ENCODE results near the gene PLEKHA6. TPM values are rescaled to one million over a fixed set of nuclear protein-coding genes. Genes with fewer than 3 reads are reported as not detected.

Gene PLEKHA6
- total and polyA plus RNA-seq, 2 donors (not counting 1 experiment from before 2014, with no cell fraction given): 0.31 to 0.47 TPM

DNA sequence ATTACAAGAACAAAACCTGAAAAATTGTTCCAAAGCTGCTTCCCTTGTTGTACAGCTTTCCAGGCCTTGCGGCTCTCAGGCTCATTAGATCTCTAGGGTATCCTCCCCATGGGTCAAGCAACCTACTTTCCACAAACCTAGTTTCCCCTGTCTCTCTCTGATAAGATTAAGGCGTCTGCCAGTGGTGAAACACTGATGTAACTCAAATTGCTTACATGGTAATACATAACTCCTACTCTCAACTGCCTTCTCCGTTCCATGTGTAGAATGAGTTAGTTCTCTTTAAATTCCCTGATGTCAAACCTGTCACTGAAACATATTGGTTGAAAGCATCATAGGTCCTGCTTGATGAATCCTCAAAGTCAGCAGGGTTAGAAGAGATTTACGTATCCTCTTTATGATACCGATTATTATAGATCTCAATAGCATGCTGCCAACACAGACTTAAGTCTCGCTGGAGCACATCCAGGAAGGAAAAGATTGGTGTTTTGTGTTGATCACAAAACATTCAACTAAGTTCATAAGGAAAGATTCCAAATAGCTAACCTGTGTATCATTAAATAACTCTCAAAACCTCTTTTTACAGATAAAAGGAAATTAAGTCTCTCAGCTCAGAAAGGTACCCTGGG, 41.3 kb upstream of the PLEKHA6 start:
- H3K4me1 ChIP-seq (ENCODE audit: control insufficient read depth in 2 of 2, insufficient read depth in 2 of 2, low read length in 2 of 2): peaks cover under 1 to 9% of the 10 kb centered on the region in 2 donors
- 100% methylated on average over 1 of the region's 6 CpGs for WGBS (ENCODE audit: insufficient coverage)
- peaks cover 18 to 55% of the 10 kb centered on the region in 2 experiments for H3K36me3 ChIP-seq (replicated peaks in 1 of 2; ENCODE audit: control extremely low read depth in 1 of 2, control insufficient read depth in 1 of 2, extremely low read depth in 1 of 2, insufficient read depth in 2 of 2, low read length in 1 of 2)
- ATAC-seq (ENCODE audit: low read depth) (no peak), DNase-seq (no peak)
- intact Hi-C loops (cut with micrococcal nuclease): no loop called here
- H3K9ac ChIP-seq (ENCODE audit: low read length): no peak overlapping the region
- no peak overlapping the region for H3K27ac Mint-ChIP-seq
- H3K27ac ChIP-seq (ENCODE audit: low read length in 2 of 2): no peak overlapping the region
- H3K4me3 Mint-ChIP-seq: no peak overlapping the region
- H2AFZ ChIP-seq (ENCODE audit: insufficient read depth, low read depth, low read length, poor library complexity, severe bottlenecking): no peak overlapping the region
- H4K20me1 ChIP-seq (ENCODE audit: control insufficient read depth, insufficient read depth, low read length, poor library complexity, severe bottlenecking): peaks cover 35% of the 10 kb centered on the region
- H3K79me2 ChIP-seq (ENCODE audit: control insufficient read depth, insufficient read depth, low read length): peaks cover 27% of the 10 kb centered on the region
- H3K9me3 Mint-ChIP-seq (ENCODE audit: insufficient read depth): no peaks in the 10 kb centered on the region
- H3K4me1 Mint-ChIP-seq: peaks cover 17% of the 10 kb centered on the region
- no peak overlapping the region for H3K4me3 ChIP-seq (ENCODE audit: control extremely low read depth in 1 of 5, extremely low read depth in 1 of 5, insufficient read depth in 1 of 5, low read depth in 2 of 5, low read length in 4 of 5)
- no peaks in the 10 kb centered on the region for H3K9me3 ChIP-seq (ENCODE audit: control extremely low read depth in 1 of 3, control insufficient read depth in 2 of 3, insufficient read depth in 1 of 3, low read length in 2 of 3)
- H3K27me3 ChIP-seq (replicated peaks in 1 of 4; ENCODE audit: control extremely low read depth in 1 of 4, control insufficient read depth in 3 of 4, insufficient read depth in 4 of 4, low read length in 3 of 4): no peaks in the 10 kb centered on the region
- TF ChIP-seq EZH2 (IDR thresholded peaks at IDR 0.05; ENCODE audit: borderline replicate concordance, insufficient read depth, low read depth, low read length, poor library complexity, severe bottlenecking): no peak
- CTCF ChIA-PET: interaction anchor here (0.7 to 1.6 kb wide), 3 partner anchors 23 to 237 kb away, joined by 3 to 5 read pairs (median 5); no protein-coding TSS in a partner anchor
- POLR2A ChIA-PET: no interaction called here
- no peaks in the 10 kb centered on the region for H3K27me3 Mint-ChIP-seq
- H3K4me2 ChIP-seq (replicated peaks; ENCODE audit: low read depth, low read length, poor library complexity, severe bottlenecking): no peak overlapping the region

DNA sequence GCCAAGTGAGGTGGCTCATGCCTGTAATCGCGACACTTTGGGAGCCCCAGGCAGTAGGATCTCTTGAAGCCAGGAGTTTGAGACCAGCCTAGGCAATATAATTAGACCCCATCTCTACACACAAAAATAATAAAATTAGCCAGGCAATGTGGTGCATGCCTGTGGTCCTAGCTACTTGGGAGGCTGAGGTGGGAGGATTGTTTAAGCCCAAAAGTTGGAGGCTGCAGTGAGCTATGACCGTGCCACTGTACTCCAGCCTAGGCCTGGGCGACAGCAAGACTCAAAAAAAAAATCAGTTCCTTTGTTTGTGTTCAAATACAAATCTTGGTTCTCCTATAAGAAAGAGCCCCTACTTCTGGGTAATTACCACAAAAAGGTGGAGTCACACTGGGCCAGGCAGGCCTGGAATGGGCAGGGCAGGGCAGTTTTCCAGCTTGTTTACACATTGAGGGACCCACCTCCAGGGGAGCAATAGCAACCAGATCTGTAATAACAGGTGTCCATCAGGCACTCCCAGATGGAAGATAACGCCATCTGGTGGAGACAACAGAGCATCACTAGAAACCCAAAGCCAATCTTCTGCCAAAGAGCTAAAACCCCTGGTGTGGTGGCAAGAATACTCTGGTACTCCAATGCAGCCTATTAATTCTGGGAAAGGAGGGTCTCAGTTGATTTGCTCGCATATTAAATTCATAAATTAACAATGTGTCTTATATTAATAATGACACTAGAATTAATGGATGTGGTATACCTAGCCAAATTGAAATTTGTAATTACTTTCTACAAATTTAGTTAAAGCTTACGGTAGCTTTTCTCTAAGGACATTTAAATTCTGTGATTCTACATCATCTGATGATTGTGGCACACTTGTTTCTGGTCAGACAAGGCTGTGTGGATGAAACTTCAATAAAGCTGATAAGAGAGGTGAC, 38.7 kb upstream of the PLEKHA6 start:
- intact Hi-C loops (cut with micrococcal nuclease): no loop called here
- peaks cover 12% of the 10 kb centered on the region for H4K20me1 ChIP-seq (ENCODE audit: control insufficient read depth, insufficient read depth, low read length, poor library complexity, severe bottlenecking)
- peaks cover 6% of the 10 kb centered on the region for H3K79me2 ChIP-seq (ENCODE audit: control insufficient read depth, insufficient read depth, low read length)
- H3K9me3 Mint-ChIP-seq (ENCODE audit: insufficient read depth): no peaks in the 10 kb centered on the region
- no peaks in the 10 kb centered on the region for H3K27me3 ChIP-seq (replicated peaks in 1 of 4; ENCODE audit: control extremely low read depth in 1 of 4, control insufficient read depth in 3 of 4, insufficient read depth in 4 of 4, low read length in 3 of 4)
- peak; percentile 81 for DNase-seq
- 100% methylated on average over 4 of the region's 7 CpGs for WGBS (ENCODE audit: insufficient coverage)
- TF ChIP-seq, protein P1, sequence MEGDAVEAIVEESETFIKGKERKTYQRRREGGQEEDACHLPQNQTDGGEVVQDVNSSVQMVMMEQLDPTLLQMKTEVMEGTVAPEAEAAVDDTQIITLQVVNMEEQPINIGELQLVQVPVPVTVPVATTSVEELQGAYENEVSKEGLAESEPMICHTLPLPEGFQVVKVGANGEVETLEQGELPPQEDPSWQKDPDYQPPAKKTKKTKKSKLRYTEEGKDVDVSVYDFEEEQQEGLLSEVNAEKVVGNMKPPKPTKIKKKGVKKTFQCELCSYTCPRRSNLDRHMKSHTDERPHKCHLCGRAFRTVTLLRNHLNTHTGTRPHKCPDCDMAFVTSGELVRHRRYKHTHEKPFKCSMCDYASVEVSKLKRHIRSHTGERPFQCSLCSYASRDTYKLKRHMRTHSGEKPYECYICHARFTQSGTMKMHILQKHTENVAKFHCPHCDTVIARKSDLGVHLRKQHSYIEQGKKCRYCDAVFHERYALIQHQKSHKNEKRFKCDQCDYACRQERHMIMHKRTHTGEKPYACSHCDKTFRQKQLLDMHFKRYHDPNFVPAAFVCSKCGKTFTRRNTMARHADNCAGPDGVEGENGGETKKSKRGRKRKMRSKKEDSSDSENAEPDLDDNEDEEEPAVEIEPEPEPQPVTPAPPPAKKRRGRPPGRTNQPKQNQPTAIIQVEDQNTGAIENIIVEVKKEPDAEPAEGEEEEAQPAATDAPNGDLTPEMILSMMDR (IDR thresholded peaks at IDR 0.05): peak; percentile 85
- no peak for TF ChIP-seq EZH2 (IDR thresholded peaks at IDR 0.05; ENCODE audit: borderline replicate concordance, insufficient read depth, low read depth, low read length, poor library complexity, severe bottlenecking)
- H3K4me1 Mint-ChIP-seq: peaks cover 2% of the 10 kb centered on the region
- H3K4me3 Mint-ChIP-seq: no peak overlapping the region
- H3K4me1 ChIP-seq (ENCODE audit: control insufficient read depth in 2 of 2, insufficient read depth in 2 of 2, low read length in 2 of 2): peaks cover 0 to 4% of the 10 kb centered on the region in 2 donors
- no peak overlapping the region for H3K9ac ChIP-seq (ENCODE audit: low read length)
- no peaks in the 10 kb centered on the region for H3K27me3 Mint-ChIP-seq
- ChIA-PET POLR2A (interaction anchor here (0.5 to 0.6 kb wide), 2 partner anchors 8 to 1071 kb away, joined by 3 read pairs; no protein-coding TSS in a partner anchor), CTCF (interaction anchor here (0.6 to 3.2 kb wide), 48 partner anchors 9 to 803 kb away, joined by 3 to 46 read pairs (median 4); partner anchors contain the start of genes GOLT1A, PIK3C2B and PLEKHA6)
- no peak overlapping the region for H3K4me2 ChIP-seq (replicated peaks; ENCODE audit: low read depth, low read length, poor library complexity, severe bottlenecking)
- peaks cover 13 to 29% of the 10 kb centered on the region in 2 experiments for H3K36me3 ChIP-seq (replicated peaks in 1 of 2; ENCODE audit: control extremely low read depth in 1 of 2, control insufficient read depth in 1 of 2, extremely low read depth in 1 of 2, insufficient read depth in 2 of 2, low read length in 1 of 2)
- H2AFZ ChIP-seq (ENCODE audit: insufficient read depth, low read depth, low read length, poor library complexity, severe bottlenecking): no peak overlapping the region
- H3K27ac ChIP-seq (ENCODE audit: low read length in 2 of 2): peak overlapping the region; percentile 46 to 59
- ATAC-seq (ENCODE audit: low read depth): peak; percentile 95
- H3K4me3 ChIP-seq (ENCODE audit: control extremely low read depth in 1 of 5, extremely low read depth in 1 of 5, insufficient read depth in 1 of 5, low read depth in 2 of 5, low read length in 4 of 5): no peak overlapping the region
- peak overlapping the region; percentile 84 for H3K27ac Mint-ChIP-seq
- H3K9me3 ChIP-seq (ENCODE audit: control extremely low read depth in 1 of 3, control insufficient read depth in 2 of 3, insufficient read depth in 1 of 3, low read length in 2 of 3): peaks cover 0 to 1% (median 0%) of the 10 kb centered on the region in 3 donors
